Measurements from ENCODE around the gene ISG20L2.

- TF ChIP-seq CTCF (IDR thresholded peaks at IDR 0.05; ENCODE audit: low read length), result no peak
- no peak for TF ChIP-seq EZH2phosphoT487 (IDR thresholded peaks at IDR 0.05; ENCODE audit: low read length)
- no peak for TF ChIP-seq EZH2 (optimal IDR thresholded peaks at IDR 0.05; ENCODE audit: low read depth, low read length)
These were observed 47.2 kb upstream of the ISG20L2 start for GRCh38 chr1:156775799-156776198.

Measured in MM.1S (cell line).